Fibroblast of the aortic adventitia (primary cell): Measurements from ENCODE around the gene SUCLA2. TPM values are rescaled to one million over a fixed set of nuclear protein-coding genes. Genes with fewer than 3 reads are reported as not detected.
A peak's percentile ranks its signal among the peaks of the same experiment; 100 is the strongest.

Experiments used
- DNase-seq: peaks from one replicate; pipeline ENCODE4 v3.0.0-alpha.2; 2010; ENCODE audit warnings: low read depth
- H3K4me3 ChIP-seq: 2 replicates; pipeline ENCODE4 v1.5.1; 2011; ENCODE audit warnings: low read depth, mild to moderate bottlenecking, control low read depth, low read length, moderate library complexity
- CTCF ChIP-seq: IDR thresholded peaks from 2 replicates; pipeline ENCODE4 v1.5.1; 2011; ENCODE audit warnings: mild to moderate bottlenecking, low read length, control low read depth, inconsistent platforms; ENCODE audit not compliant: insufficient read depth
- total RNA-seq: library from RNA; depleted of rRNA; stranded (reverse); fragments of >200 nt; gene quantifications from 2 replicates; pipeline ENCODE4 v1.2.3, GENCODE V29; 2012; ENCODE audit warnings: low replicate concordance

The SUCLA2 gene
- total RNA-seq, 1 donor: 57.8 TPM

GRCh38 chr13:47999973-48000372 lies 1.1 kb downstream of the SUCLA2 start:
- no peak for DNase-seq
- no peak for TF ChIP-seq CTCF
- peak overlapping the region; percentile 98 for H3K4me3 ChIP-seq

GRCh38 chr13:47997384-47997783 lies 3.7 kb downstream of the SUCLA2 start:
- TF ChIP-seq CTCF: no peak
- H3K4me3 ChIP-seq: no peak overlapping the region
- DNase-seq: no peak

- H3K4me3 ChIP-seq: no peak overlapping the region
- TF ChIP-seq CTCF: no peak
- no peak for DNase-seq
These were observed 9.2 kb downstream of the SUCLA2 start for GRCh38 chr13:47991859-47992258.

- H3K4me3 ChIP-seq: no peak overlapping the region
- TF ChIP-seq CTCF: no peak
These were observed 10.1 kb downstream of the SUCLA2 start for GRCh38 chr13:47990920-47991466.

GRCh38 chr13:47990427-47990826 lies 10.6 kb downstream of the SUCLA2 start:
- TF ChIP-seq CTCF: no peak
- DNase-seq: no peak
- H3K4me3 ChIP-seq: no peak overlapping the region

More at GRCh38 chr13:47990920-47991466, 10.1 kb downstream of the SUCLA2 start:
- no peak for DNase-seq

- TF ChIP-seq CTCF: no peak
- H3K4me3 ChIP-seq: no peak overlapping the region
- no peak for DNase-seq
These were observed 18.0 kb downstream of the SUCLA2 start for GRCh38 chr13:47983070-47983469.

DNA sequence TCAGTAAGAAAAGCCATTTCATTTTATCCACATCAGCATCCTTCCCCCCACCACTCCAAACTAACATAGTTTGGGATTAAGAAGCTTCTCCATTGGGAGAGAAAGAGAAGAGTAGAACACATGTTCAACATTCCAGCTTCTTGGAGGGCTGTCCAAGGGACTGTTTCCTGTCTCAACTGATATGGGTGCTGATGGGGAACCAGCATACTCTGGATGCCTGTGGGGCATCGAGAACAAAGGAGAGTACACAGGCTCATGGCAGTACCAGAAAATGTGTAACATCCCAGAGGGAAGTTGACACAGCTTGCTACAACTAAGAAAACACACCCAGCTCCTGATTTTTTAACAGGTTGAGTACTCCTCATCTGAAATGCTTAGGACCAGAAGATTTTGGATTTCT lies 24.7 kb downstream of the SUCLA2 start:
- H3K4me3 ChIP-seq: no peak overlapping the region
- DNase-seq: peak; percentile 26
- no peak for TF ChIP-seq CTCF
